Stomach (tissue), 4 donors: ENCODE measurements around the gene PRR5.

ENCODE experiments used
- CTCF ChIP-seq, 7 experiments: fragments of 450-650 bp in 4 of 7; fragments of 200-600 bp in 3 of 7; sonication (generic) in 3 of 7; IDR thresholded peaks; one replicate each; pipeline ENCODE4 v1.5.1; 2016 to 2019; ENCODE audit warnings: antibody characterized with exemption in 7 of 7, control low read depth in 2 of 7, mild to moderate bottlenecking in 1 of 7
- EP300 ChIP-seq: sonication (generic); formaldehyde crosslinking; IDR thresholded peaks from one replicate; pipeline ENCODE4 v1.6.1; 2017; ENCODE audit warnings: antibody characterized with exemption
- POLR2A ChIP-seq, 4 donors: fragments of 450-650 bp; IDR thresholded peaks; one replicate each; pipeline ENCODE4 v1.6.1; 2016; ENCODE audit warnings: antibody characterized with exemption in 4 of 4, control low read depth in 2 of 4, mild to moderate bottlenecking in 1 of 4, moderate library complexity in 1 of 4

- TF ChIP-seq CTCF (IDR thresholded peaks at IDR 0.05), result no peak
- TF ChIP-seq EP300, result no peak
- TF ChIP-seq POLR2A (IDR thresholded peaks at IDR 0.05), result no peak
Measured at GRCh38 chr22:44700456-44700855, 1.5 kb upstream of the PRR5 start.
